GM19023 (cell line): ENCODE data around the gene URI1.
A peak's percentile ranks its signal among the peaks of the same experiment; 100 is the strongest.
"Not testable (repeated sequence)": the region's sequence is repeated elsewhere in the genome, so short reads cannot be mapped to it uniquely, and the experiment has no call there.

Source experiments
- ATAC-seq: cut with Tn5 transposase; IDR thresholded peaks from one replicate; pipeline ENCODE4 v1.9.1; 2021; ENCODE audit warnings: mild to moderate bottlenecking, moderate library complexity; ENCODE audit not compliant: unreplicated experiment

The URI1 gene

GRCh38 chr19:30020189-30020588 is 78.2 kb downstream of the URI1 start:
- no peak for ATAC-seq

GRCh38 chr19:30022659-30023058 is 80.6 kb downstream of the URI1 start:
- no peak for ATAC-seq

GRCh38 chr19:30023330-30023729 is 81.3 kb downstream of the URI1 start:
- no peak for ATAC-seq

- ATAC-seq = no peak
Measured at GRCh38 chr19:30024091-30024490, 82.1 kb downstream of the URI1 start.

- ATAC-seq = no peak
Measured at GRCh38 chr19:30026933-30027332, 84.9 kb downstream of the URI1 start.

- no peak for ATAC-seq
Measured at GRCh38 chr19:30028118-30028991, 86.3 kb downstream of the URI1 start.

- no peak for ATAC-seq
Measured at GRCh38 chr19:30028992-30029343, 86.9 kb downstream of the URI1 start.

- ATAC-seq = peak; percentile 89
Measured at GRCh38 chr19:30029721-30030510, 87.9 kb downstream of the URI1 start.

- no peak for ATAC-seq
Measured at GRCh38 chr19:30034321-30034720, 92.3 kb downstream of the URI1 start.

GRCh38 chr19:30036154-30037129 is 94.4 kb downstream of the URI1 start:
- ATAC-seq = no peak

- no peak for ATAC-seq
Measured at GRCh38 chr19:30037835-30038234, 95.8 kb downstream of the URI1 start.

- not testable (repeated sequence) for ATAC-seq
Measured at GRCh38 chr19:30041931-30042330, 99.9 kb downstream of the URI1 start.

GRCh38 chr19:30043008-30043407 is 101.0 kb downstream of the URI1 start:
- not testable (repeated sequence) for ATAC-seq

- ATAC-seq = no peak
Measured at GRCh38 chr19:30044273-30045248, 102.5 kb downstream of the URI1 start.

- peak; percentile 69 for ATAC-seq
Measured at GRCh38 chr19:30046522-30046921, 104.5 kb downstream of the URI1 start.

GRCh38 chr19:30047432-30047831 is 105.4 kb downstream of the URI1 start:
- ATAC-seq = no peak

GRCh38 chr19:30049226-30049625 is 107.2 kb downstream of the URI1 start:
- no peak for ATAC-seq

- no peak for ATAC-seq
Measured at GRCh38 chr19:30049846-30050667, 108.0 kb downstream of the URI1 start.
